ENCODE measurements around the gene C20orf204.

The C20orf204 gene

GRCh38 chr20:64077876-64078551, 42.0 kb downstream of the C20orf204 start:
- TF ChIP-seq, protein P1, sequence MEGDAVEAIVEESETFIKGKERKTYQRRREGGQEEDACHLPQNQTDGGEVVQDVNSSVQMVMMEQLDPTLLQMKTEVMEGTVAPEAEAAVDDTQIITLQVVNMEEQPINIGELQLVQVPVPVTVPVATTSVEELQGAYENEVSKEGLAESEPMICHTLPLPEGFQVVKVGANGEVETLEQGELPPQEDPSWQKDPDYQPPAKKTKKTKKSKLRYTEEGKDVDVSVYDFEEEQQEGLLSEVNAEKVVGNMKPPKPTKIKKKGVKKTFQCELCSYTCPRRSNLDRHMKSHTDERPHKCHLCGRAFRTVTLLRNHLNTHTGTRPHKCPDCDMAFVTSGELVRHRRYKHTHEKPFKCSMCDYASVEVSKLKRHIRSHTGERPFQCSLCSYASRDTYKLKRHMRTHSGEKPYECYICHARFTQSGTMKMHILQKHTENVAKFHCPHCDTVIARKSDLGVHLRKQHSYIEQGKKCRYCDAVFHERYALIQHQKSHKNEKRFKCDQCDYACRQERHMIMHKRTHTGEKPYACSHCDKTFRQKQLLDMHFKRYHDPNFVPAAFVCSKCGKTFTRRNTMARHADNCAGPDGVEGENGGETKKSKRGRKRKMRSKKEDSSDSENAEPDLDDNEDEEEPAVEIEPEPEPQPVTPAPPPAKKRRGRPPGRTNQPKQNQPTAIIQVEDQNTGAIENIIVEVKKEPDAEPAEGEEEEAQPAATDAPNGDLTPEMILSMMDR (IDR thresholded peaks at IDR 0.05; ENCODE audit: extremely low read depth, missing control alignments): no peak
- DNase-seq (ENCODE audit: low spot score): peak; percentile 58

DNA sequence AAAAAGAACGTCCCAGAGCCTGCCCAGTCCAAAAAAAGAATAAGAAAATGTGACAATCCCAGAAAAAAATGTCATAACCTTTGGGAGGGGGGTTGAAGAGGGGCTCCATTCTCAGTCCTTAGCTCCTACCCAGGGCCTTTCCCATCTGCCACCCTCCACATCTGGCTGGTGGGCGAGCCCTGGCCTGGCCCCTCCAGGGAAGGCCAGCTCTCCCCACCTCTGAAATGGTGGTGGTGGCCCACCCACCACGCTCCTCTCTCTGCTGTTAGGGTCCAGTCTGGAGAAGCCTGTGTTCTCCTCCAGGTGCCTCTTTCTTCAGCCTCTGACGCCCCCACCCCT, 42.9 kb downstream of the C20orf204 start:
- TF ChIP-seq, protein P1 (IDR thresholded peaks at IDR 0.05; ENCODE audit: extremely low read depth, missing control alignments): no peak
- no peak for DNase-seq (ENCODE audit: low spot score)

- TF ChIP-seq, protein P1 (IDR thresholded peaks at IDR 0.05; ENCODE audit: extremely low read depth, missing control alignments): no peak
- DNase-seq (ENCODE audit: low spot score): peak; percentile 97
Measured at GRCh38 chr20:64079273-64080012, 43.5 kb downstream of the C20orf204 start, which contains the start of gene RGS19. TSS of gene RGS19 (minus strand) at chr20:64079518. CDS start at chr20:64076886, 2,632 bp downstream.

GRCh38 chr20:64080013-64080812, 44.2 kb downstream of the C20orf204 start, which contains the start of gene OPRL1:
TSS of gene OPRL1 (plus strand) at chr20:64080082. CDS start at chr20:64092721, 12,639 bp downstream.
- TF ChIP-seq, protein P1 (IDR thresholded peaks at IDR 0.05; ENCODE audit: extremely low read depth, missing control alignments): no peak
- no peak for DNase-seq (ENCODE audit: low spot score)

DNA sequence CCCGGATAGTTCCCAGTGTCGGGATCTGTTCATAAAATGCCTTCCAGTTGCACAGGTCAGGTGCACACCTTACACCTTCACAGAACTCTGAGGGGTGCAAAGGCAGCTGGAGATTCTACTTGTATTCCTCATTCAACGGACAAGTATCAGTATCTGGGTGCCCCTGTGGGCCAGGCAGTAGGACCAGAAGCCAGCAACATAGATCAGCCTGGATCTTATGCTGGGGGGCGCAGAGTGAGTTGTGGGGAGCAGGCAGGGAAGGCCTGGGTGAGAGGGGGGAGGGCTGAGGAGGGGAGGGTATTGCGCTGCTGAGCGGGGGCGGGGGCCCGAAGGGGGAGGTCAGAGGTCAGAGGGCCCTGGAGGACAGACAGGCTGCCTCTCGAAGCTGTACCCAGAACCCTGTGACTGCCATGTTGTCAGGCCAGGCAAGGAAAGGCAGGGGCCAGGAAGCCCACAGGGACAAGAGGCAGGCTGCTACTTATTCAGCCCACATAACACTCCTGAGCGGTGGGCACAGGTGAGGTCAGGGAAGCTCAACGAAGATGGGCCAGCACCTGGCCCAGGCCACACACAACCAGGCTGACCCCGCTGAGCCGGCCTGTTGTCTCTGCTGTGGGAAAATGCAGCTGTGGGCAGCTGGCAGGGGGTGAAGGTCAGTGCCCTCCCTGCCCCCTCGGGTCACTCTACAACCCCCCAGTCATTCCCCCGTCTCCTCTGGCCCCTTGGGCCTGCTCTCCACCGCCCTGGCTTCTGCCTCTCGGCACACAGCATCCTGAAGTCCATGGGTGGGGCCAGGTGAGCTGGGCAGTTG, 45.0 kb downstream of the C20orf204 start:
- TF ChIP-seq, protein P1 (IDR thresholded peaks at IDR 0.05; ENCODE audit: extremely low read depth, missing control alignments): no peak
- no peak for DNase-seq (ENCODE audit: low spot score)

DNA sequence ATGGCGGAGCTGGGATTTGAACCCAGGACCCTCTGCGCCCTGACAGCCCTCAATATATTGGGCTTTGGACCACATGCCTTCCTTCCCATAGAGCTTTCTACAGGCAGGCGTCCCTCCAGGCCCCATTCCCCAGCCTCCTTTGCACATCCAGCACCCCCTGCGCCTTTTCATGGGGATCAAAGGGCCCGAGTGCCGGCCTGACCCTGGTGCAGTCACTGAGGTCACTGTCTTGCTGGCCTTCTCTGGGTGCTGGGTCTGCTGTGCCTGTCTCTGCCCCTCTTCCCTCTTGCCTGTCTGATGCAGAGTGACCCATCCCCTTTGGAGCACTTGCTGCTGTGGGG, 45.6 kb downstream of the C20orf204 start:
- DNase-seq (ENCODE audit: low spot score): no peak
- TF ChIP-seq, protein P1 (IDR thresholded peaks at IDR 0.05; ENCODE audit: extremely low read depth, missing control alignments): no peak
